Endothelial cell of umbilical vein (primary cell): ENCODE measurements around the gene PDAP1. TPM values are rescaled to one million over a fixed set of nuclear protein-coding genes. Genes with fewer than 3 reads are reported as not detected.

ENCODE experiments used
- BruUV-seq: library from RNA; stranded (reverse); fragments of 400-500 nt; replicated peaks from 2 replicates; lab custom pipeline; 2021; lab: Mats Ljungman, UMichigan
- CTCF ChIA-PET: fragments of 300-600, 350-600 bp; sonication (Branson Sonifier 250); formaldehyde crosslinking; loops from one replicate; lab custom pipeline; 2021; ENCODE audit warnings: antibody characterized with exemption, inconsistent platforms; lab: Charles Lee
- POLR2A ChIA-PET: fragments of 300-600, 350-600 bp; sonication (Branson Sonifier 250); formaldehyde crosslinking; loops from one replicate; lab custom pipeline; 2021; ENCODE audit warnings: antibody characterized with exemption, inconsistent platforms; lab: Charles Lee
- DNase-seq: peaks from one replicate; pipeline ENCODE4 v3.0.0-alpha.2; 2011; ENCODE audit warnings: low read depth, low spot score
- FAIRE-seq: peaks from 2 replicates; lab custom pipeline; 2011; peaks lifted over from hg19 to GRCh38; lab: Jason Lieb, UNC
- H2AFZ ChIP-seq: 2 replicates; pipeline ENCODE4 v1.6.0; 2012; ENCODE audit warnings: low read depth, low read length, control low read depth, inconsistent platforms
- H3K27ac ChIP-seq: 2 replicates; pipeline ENCODE4 v1.5.1; 2011; ENCODE audit warnings: low read depth, mild to moderate bottlenecking, control low read depth, low read length, moderate library complexity; ENCODE audit not compliant: insufficient read depth
- H3K27me3 ChIP-seq, 2 experiments: 2 replicates each; pipeline versions ENCODE4 v1.6.0 to v1.6.1; 2011; ENCODE audit warnings: low read length in 2 of 2, mixed read lengths in 1 of 2; ENCODE audit not compliant: control insufficient read depth in 2 of 2, insufficient read depth in 2 of 2
- H3K36me3 ChIP-seq, 2 experiments: 2 replicates in 1 of 2; 3 replicates in 1 of 2; pipeline ENCODE4 v1.5.1; 2011; ENCODE audit warnings: low read length in 2 of 2, mild to moderate bottlenecking in 1 of 2, moderate library complexity in 1 of 2; ENCODE audit not compliant: control insufficient read depth in 2 of 2, insufficient read depth in 2 of 2; ENCODE audit errors: extremely low read depth in 1 of 2
- H3K4me1 ChIP-seq: 3 replicates; pipeline ENCODE4 v1.5.1; 2011; ENCODE audit warnings: mild to moderate bottlenecking, low read length; ENCODE audit not compliant: control insufficient read depth, insufficient read depth; ENCODE audit errors: extremely low read depth
- H3K4me2 ChIP-seq: 2 replicates; pipeline ENCODE4 v1.6.1; 2011; ENCODE audit warnings: low read length, control low read depth, mixed read lengths; ENCODE audit not compliant: insufficient read depth
- H3K4me3 ChIP-seq, 3 experiments: fragments of 200-600 bp in 1 of 3; sonication (generic), shearing (Covaris generic) in 1 of 3; replicated peaks in 1 of 3; 2 replicates each; pipeline ENCODE4 v1.5.1; 2011 to 2016; ENCODE audit warnings: control low read depth in 3 of 3, low read length in 3 of 3, mild to moderate bottlenecking in 2 of 3, inconsistent platforms in 1 of 3, low read depth in 1 of 3, moderate library complexity in 1 of 3; ENCODE audit not compliant: insufficient read depth in 1 of 3
- H3K79me2 ChIP-seq: 2 replicates; pipeline ENCODE4 v1.6.0; 2012; ENCODE audit warnings: low read length, inconsistent platforms; ENCODE audit not compliant: control insufficient read depth, insufficient read depth
- H3K9ac ChIP-seq: replicated peaks from 2 replicates; pipeline ENCODE3; 2011; ENCODE audit warnings: low read length, control low read depth; ENCODE audit not compliant: insufficient read depth; ENCODE audit errors: extremely low read depth
- H3K9me1 ChIP-seq: replicated peaks from 3 replicates; pipeline ENCODE4 v1.6.0; 2011; ENCODE audit warnings: mild to moderate bottlenecking, low read length; ENCODE audit not compliant: control insufficient read depth, insufficient read depth; ENCODE audit errors: extremely low read depth
- H3K9me3 ChIP-seq: replicated peaks from 2 replicates; pipeline ENCODE4 v1.5.1; 2012; ENCODE audit warnings: low read length, inconsistent platforms; ENCODE audit not compliant: control insufficient read depth, insufficient read depth
- H4K20me1 ChIP-seq: replicated peaks from 2 replicates; pipeline ENCODE3; 2011; ENCODE audit warnings: mild to moderate bottlenecking, low read length; ENCODE audit not compliant: control insufficient read depth, insufficient read depth; ENCODE audit errors: extremely low read depth
- EZH2 ChIP-seq: IDR thresholded peaks from 2 replicates; pipeline ENCODE4 v1.6.1; 2012; ENCODE audit warnings: borderline replicate concordance, low read depth, mild to moderate bottlenecking, moderate library complexity, low read length, inconsistent platforms; ENCODE audit not compliant: severe bottlenecking
- JUN ChIP-seq: IDR thresholded peaks from 2 replicates; pipeline ENCODE4 v1.6.1; 2011; ENCODE audit warnings: borderline replicate concordance, low read depth; ENCODE audit not compliant: insufficient read length, insufficient read depth
- MAX ChIP-seq: IDR thresholded peaks from 2 replicates; pipeline ENCODE4 v1.6.1; 2011; ENCODE audit not compliant: insufficient read depth, insufficient read length
- POLR2A ChIP-seq: IDR thresholded peaks from 2 replicates; pipeline ENCODE4 v1.6.1; 2012; ENCODE audit warnings: low read depth, mild to moderate bottlenecking, control low read depth, low read length
- POLR2AphosphoS5 ChIP-seq: IDR thresholded peaks from 2 replicates; pipeline ENCODE4 v1.6.1; 2012; ENCODE audit warnings: low read depth, mild to moderate bottlenecking, control low read depth, low read length, moderate library complexity; ENCODE audit not compliant: insufficient read depth
- dilution Hi-C: fragments of 300-500 bp; cut with MboI; formaldehyde crosslinking; loops from one replicate; pipeline ENCODE4 v1.15.0; 2019; ENCODE audit warnings: low sequenced_read_pairs; ENCODE audit not compliant: extremely low pct_ligation_motif_present
- intact Hi-C: fragments of 100-400 bp; cut with micrococcal nuclease; formaldehyde crosslinking; loops from one replicate; pipeline ENCODE4 v1.10.0; 2022
- polyA plus RNA-seq, 4 experiments: library from polyadenylated mRNA; depleted of rRNA in 3 of 4; stranded (reverse) in 3 of 4; unstranded in 1 of 4; fragments of >200 nt; gene quantifications; 2 replicates each; pipeline versions ENCODE4 v1.2.1 to v1.2.3, GENCODE V29; 2011 to 2012; ENCODE audit warnings: missing spikeins in 1 of 4
- total RNA-seq: library from RNA; stranded (reverse); gene quantifications from 2 replicates; pipeline ENCODE4 v1.2.3, GENCODE V29; 2021
- TF ChIP-seq, protein P1 (sequence below), 2 donors: IDR thresholded peaks; 1 replicate in 1 of 2; 2 replicates in 1 of 2; pipeline ENCODE4 v1.5.1; 2011; ENCODE audit warnings: low read length in 2 of 2, mild to moderate bottlenecking in 2 of 2, moderate library complexity in 2 of 2, control low read depth in 1 of 2, inconsistent platforms in 1 of 2, low read depth in 1 of 2; ENCODE audit not compliant: insufficient read depth in 1 of 2; ENCODE audit errors: extremely low read depth in 1 of 2

PDAP1 gene
- total and polyA plus RNA-seq, 2 donors (not counting 3 experiments of a cell fraction or from before 2014, with no cell fraction given): 32.6 to 150 TPM

- FAIRE-seq: no peak
- peaks cover 17 to 20% of the 10 kb centered on the region in 2 experiments for H3K36me3 ChIP-seq
- no peak overlapping the region for H2AFZ ChIP-seq
- dilution Hi-C loops: no loop called here
- TF ChIP-seq EZH2: no peak
- no peak for TF ChIP-seq MAX
- TF ChIP-seq POLR2A: no peak
- TF ChIP-seq, protein P1, sequence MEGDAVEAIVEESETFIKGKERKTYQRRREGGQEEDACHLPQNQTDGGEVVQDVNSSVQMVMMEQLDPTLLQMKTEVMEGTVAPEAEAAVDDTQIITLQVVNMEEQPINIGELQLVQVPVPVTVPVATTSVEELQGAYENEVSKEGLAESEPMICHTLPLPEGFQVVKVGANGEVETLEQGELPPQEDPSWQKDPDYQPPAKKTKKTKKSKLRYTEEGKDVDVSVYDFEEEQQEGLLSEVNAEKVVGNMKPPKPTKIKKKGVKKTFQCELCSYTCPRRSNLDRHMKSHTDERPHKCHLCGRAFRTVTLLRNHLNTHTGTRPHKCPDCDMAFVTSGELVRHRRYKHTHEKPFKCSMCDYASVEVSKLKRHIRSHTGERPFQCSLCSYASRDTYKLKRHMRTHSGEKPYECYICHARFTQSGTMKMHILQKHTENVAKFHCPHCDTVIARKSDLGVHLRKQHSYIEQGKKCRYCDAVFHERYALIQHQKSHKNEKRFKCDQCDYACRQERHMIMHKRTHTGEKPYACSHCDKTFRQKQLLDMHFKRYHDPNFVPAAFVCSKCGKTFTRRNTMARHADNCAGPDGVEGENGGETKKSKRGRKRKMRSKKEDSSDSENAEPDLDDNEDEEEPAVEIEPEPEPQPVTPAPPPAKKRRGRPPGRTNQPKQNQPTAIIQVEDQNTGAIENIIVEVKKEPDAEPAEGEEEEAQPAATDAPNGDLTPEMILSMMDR (IDR thresholded peaks at IDR 0.05; ENCODE audit: extremely low read depth in 1 of 2, insufficient read depth in 1 of 2, low read depth in 1 of 2, low read length in 2 of 2): peak; percentile 44 to 76
- no peak for TF ChIP-seq JUN
- TF ChIP-seq POLR2AphosphoS5: no peak
- ChIA-PET CTCF (interaction anchor here (0.6 to 3.9 kb wide), 14 partner anchors 10 to 54 kb away, joined by 3 to 26 read pairs (median 3); partner anchors contain the start of gene BUD31), POLR2A (no interaction called here)
- H3K27me3 ChIP-seq: no peaks in the 10 kb centered on the region
- intact Hi-C loops: loop anchor here (1.0 kb wide), 2 partner anchors 22 to 50 kb away; no protein-coding TSS in a partner anchor
- H3K9me1 ChIP-seq: no peaks in the 10 kb centered on the region
- no peak overlapping the region for H3K27ac ChIP-seq
- H3K79me2 ChIP-seq: no peaks in the 10 kb centered on the region
- no peak overlapping the region for H3K4me2 ChIP-seq
- H3K9ac ChIP-seq: no peak overlapping the region
- no peaks in the 10 kb centered on the region for H4K20me1 ChIP-seq
- H3K9me3 ChIP-seq: no peaks in the 10 kb centered on the region
- DNase-seq: peak; percentile 44
- BruUV-seq: no TSS peak
- no peaks in the 10 kb centered on the region for H3K4me1 ChIP-seq
- H3K4me3 ChIP-seq: no peak overlapping the region
These were observed 42.9 kb downstream of the PDAP1 start for GRCh38 chr7:99365318-99366141.
